Measurements from ENCODE around the gene SORCS1. TPM values are rescaled to one million over a fixed set of nuclear protein-coding genes. Genes with fewer than 3 reads are reported as not detected.

SORCS1 gene
- polyA plus RNA-seq, 1 of the 3 experiments (the other 2 are of a cell fraction) = 0.66 TPM

- no peak for TF ChIP-seq USF2 (IDR thresholded peaks at IDR 0.05; ENCODE audit: borderline replicate concordance, low read depth, low read length)
- TF ChIP-seq NRF1 (IDR thresholded peaks at IDR 0.05; ENCODE audit: low read depth, low read length) = no peak
- TF ChIP-seq MEF2A (IDR thresholded peaks at IDR 0.05; ENCODE audit: borderline replicate concordance, low read depth) = no peak
- no peak for TF ChIP-seq RXRA (IDR thresholded peaks at IDR 0.05; ENCODE audit: borderline replicate concordance, low read depth)
- TF ChIP-seq RAD21 (IDR thresholded peaks at IDR 0.05; ENCODE audit: low read length) = no peak
- TF ChIP-seq, protein P1, sequence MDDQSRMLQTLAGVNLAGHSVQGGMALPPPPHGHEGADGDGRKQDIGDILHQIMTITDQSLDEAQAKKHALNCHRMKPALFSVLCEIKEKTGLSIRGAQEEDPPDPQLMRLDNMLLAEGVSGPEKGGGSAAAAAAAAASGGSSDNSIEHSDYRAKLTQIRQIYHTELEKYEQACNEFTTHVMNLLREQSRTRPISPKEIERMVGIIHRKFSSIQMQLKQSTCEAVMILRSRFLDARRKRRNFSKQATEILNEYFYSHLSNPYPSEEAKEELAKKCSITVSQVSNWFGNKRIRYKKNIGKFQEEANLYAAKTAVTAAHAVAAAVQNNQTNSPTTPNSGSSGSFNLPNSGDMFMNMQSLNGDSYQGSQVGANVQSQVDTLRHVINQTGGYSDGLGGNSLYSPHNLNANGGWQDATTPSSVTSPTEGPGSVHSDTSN (IDR thresholded peaks at IDR 0.05) = no peak
- no peak for TF ChIP-seq EP300 (IDR thresholded peaks at IDR 0.05; ENCODE audit: borderline replicate concordance in 1 of 2, low read depth in 1 of 2, low read length in 1 of 2)
- TF ChIP-seq MXI1 (IDR thresholded peaks at IDR 0.05; ENCODE audit: low read depth, low read length) = no peak
- TF ChIP-seq TEAD4 (IDR thresholded peaks at IDR 0.05; ENCODE audit: borderline replicate concordance, insufficient read depth) = no peak
- no peak for TF ChIP-seq SMC3 (IDR thresholded peaks at IDR 0.05; ENCODE audit: low read depth, low read length)
- TF ChIP-seq ELF1 (IDR thresholded peaks at IDR 0.05) = no peak
- TF ChIP-seq RFX5 (IDR thresholded peaks at IDR 0.05; ENCODE audit: low read length) = no peak
Measured at GRCh38 chr10:106635947-106636346, 528.6 kb downstream of the SORCS1 start (continued).

DNA sequence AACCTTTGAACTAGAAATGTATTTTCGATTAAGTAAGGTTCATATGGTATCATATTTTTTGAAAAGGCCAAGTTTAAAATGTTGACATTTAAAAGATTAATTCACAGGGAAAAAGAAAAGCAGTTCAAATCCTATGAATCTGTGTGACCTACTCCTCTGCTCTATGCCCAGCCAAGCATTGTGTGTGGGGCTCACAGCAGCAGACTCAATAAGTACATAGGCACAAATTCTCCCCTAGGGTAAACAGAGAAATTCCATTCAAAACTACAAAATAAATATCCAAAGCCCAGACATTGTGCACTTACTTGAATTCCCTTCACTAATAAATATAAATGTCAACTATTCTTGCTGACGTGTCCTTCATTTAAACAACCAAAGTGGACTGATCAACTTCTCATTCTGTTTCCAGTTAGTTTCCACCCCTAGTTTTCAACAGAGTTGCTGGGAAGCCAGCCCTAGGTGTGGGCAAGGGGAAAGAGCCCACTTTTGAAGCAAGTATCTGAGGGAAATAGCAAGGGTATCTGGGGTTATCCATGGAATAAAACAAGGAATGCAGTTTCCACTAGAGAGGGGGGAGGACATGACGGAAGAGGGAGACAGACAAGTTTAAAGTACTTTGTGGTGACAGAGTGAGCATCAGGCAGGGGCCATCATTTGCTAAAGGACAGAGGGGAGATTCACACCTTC, 533.3 kb downstream of the SORCS1 start:
- CTCF ChIA-PET = interaction anchor here (1.4 kb wide), 1 partner anchor 74 kb away, joined by 4 read pairs; no protein-coding TSS in a partner anchor
- Histone ChIP-seq H4K20me1 (ENCODE audit: insufficient read depth) (no peaks in the 10 kb centered on the region), H2AFZ (ENCODE audit: low read depth) (no peak overlapping the region), H3K9ac (no peak overlapping the region), H3K4me2 (no peak overlapping the region), H3K9me3 (no peaks in the 10 kb centered on the region), H3K79me2 (ENCODE audit: insufficient read depth) (no peaks in the 10 kb centered on the region), H3K4me1 (ENCODE audit: control insufficient read depth in 1 of 2, insufficient read depth in 2 of 2, low read depth in 1 of 2, low read length in 1 of 2) (peaks cover 0 to 3% of the 10 kb centered on the region in 2 experiments; a peak in 1 of 4 replicates), H3K36me3 (replicated peaks in 1 of 2; ENCODE audit: control insufficient read depth in 1 of 2, insufficient read depth in 2 of 2, low read length in 1 of 2) (no peaks in the 10 kb centered on the region), H3K27me3 (ENCODE audit: insufficient read depth) (no peaks in the 10 kb centered on the region), H3K9me2 (no peaks in the 10 kb centered on the region), H3K27ac (ENCODE audit: low read depth in 2 of 2, low read length in 1 of 2) (no peak overlapping the region), H3F3A (replicated peaks; ENCODE audit: insufficient read depth) (no peaks in the 10 kb centered on the region), H3K4me3 (ENCODE audit: low read depth in 2 of 2, low read length in 1 of 2) (no peak overlapping the region)
- WGBS (ENCODE audit: low lambda C conversion rate) = 37% methylated on average over 3 of the region's 3 CpGs
- POLR2A ChIA-PET = no interaction called here
- no peak for TF ChIP-seq RAD21 (IDR thresholded peaks at IDR 0.05; ENCODE audit: low read length)
- DNase-seq = no peak

DNA sequence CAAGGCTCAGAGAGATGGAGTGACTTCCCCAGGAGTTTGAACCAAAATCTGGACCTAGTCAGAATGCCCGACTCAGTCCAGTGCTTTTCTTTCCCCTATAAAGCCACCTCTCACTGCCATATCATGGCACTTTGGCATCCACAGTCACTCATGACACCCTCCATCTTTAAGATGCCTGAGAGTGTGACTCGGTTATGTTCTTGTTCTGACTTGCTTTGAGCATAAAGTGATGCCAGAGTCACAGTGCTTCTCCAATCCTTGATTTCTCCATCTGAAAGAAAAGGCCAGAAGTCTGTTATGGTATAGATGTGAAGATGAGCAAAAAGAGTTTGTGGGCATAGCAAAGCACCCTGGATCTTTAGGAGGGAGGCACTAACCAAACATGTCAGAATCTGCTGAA, 538.1 kb downstream of the SORCS1 start:
- CTCF ChIA-PET = interaction anchor here (1.6 to 2.6 kb wide), 3 partner anchors 11 to 79 kb away, joined by 3 to 14 read pairs (median 8); no protein-coding TSS in a partner anchor
- H3K4me3 ChIP-seq (ENCODE audit: low read depth in 2 of 2, low read length in 1 of 2) = no peak overlapping the region
- H3K27me3 ChIP-seq (ENCODE audit: insufficient read depth) = no peaks in the 10 kb centered on the region
- no peaks in the 10 kb centered on the region for H3F3A ChIP-seq (replicated peaks; ENCODE audit: insufficient read depth)
- H3K9me2 ChIP-seq = no peaks in the 10 kb centered on the region
- H3K4me2 ChIP-seq = no peak overlapping the region
- 29% methylated on average over 2 of the region's 2 CpGs for WGBS (ENCODE audit: low lambda C conversion rate)
- H3K4me1 ChIP-seq (ENCODE audit: control insufficient read depth in 1 of 2, insufficient read depth in 2 of 2, low read depth in 1 of 2, low read length in 1 of 2) = peaks cover 0 to 14% of the 10 kb centered on the region in 2 experiments; a peak in 2 of 4 replicates
- no peaks in the 10 kb centered on the region for H4K20me1 ChIP-seq (ENCODE audit: insufficient read depth)
- no peaks in the 10 kb centered on the region for H3K79me2 ChIP-seq (ENCODE audit: insufficient read depth)
- H3K36me3 ChIP-seq (replicated peaks in 1 of 2; ENCODE audit: control insufficient read depth in 1 of 2, insufficient read depth in 2 of 2, low read length in 1 of 2) = no peaks in the 10 kb centered on the region
- H2AFZ ChIP-seq (ENCODE audit: low read depth) = no peak overlapping the region
- no peak for DNase-seq
- H3K27ac ChIP-seq (ENCODE audit: low read depth in 2 of 2, low read length in 1 of 2) = peak overlapping the region in 1 of 2 experiments; percentile 59; a peak in 2 of 4 replicates
- POLR2A ChIA-PET = no interaction called here
- no peaks in the 10 kb centered on the region for H3K9me3 ChIP-seq
- H3K9ac ChIP-seq = no peak overlapping the region
- no peak for TF ChIP-seq SIN3A (IDR thresholded peaks at IDR 0.05; ENCODE audit: borderline replicate concordance, low read depth, low read length)
- TF ChIP-seq YY1 (IDR thresholded peaks at IDR 0.05; ENCODE audit: low read depth) = no peak
- TF ChIP-seq CTCF (IDR thresholded peaks at IDR 0.05) = no peak
- no peak for TF ChIP-seq NFIC (IDR thresholded peaks at IDR 0.05; ENCODE audit: borderline replicate concordance)
- TF ChIP-seq CHD2 (IDR thresholded peaks at IDR 0.05; ENCODE audit: low read length, partially characterized antibody) = no peak
- no peak for TF ChIP-seq RFX5 (IDR thresholded peaks at IDR 0.05; ENCODE audit: low read length)
- TF ChIP-seq NRF1 (IDR thresholded peaks at IDR 0.05; ENCODE audit: low read depth, low read length) = no peak
- TF ChIP-seq JUND (IDR thresholded peaks at IDR 0.05) = no peak
- no peak for TF ChIP-seq USF2 (IDR thresholded peaks at IDR 0.05; ENCODE audit: borderline replicate concordance, low read depth, low read length)
- TF ChIP-seq TAF1 (IDR thresholded peaks at IDR 0.05; ENCODE audit: borderline replicate concordance, low read depth, low read length) = no peak
- TF ChIP-seq EZH2phosphoT487 (IDR thresholded peaks at IDR 0.05; ENCODE audit: borderline replicate concordance, low read depth) = no peak
